Endothelial cell of umbilical vein (primary cell): ENCODE measurements around the gene KCNE3.

Experiments used
- EZH2 ChIP-seq: IDR thresholded peaks from 2 replicates; pipeline ENCODE4 v1.6.1; 2012; ENCODE audit warnings: borderline replicate concordance, low read depth, mild to moderate bottlenecking, moderate library complexity, low read length, inconsistent platforms; ENCODE audit not compliant: severe bottlenecking
- FOS ChIP-seq: IDR thresholded peaks from 2 replicates; pipeline ENCODE4 v1.6.1; 2011; ENCODE audit warnings: mild to moderate bottlenecking, low read length, moderate library complexity, borderline replicate concordance; ENCODE audit not compliant: insufficient read depth
- JUN ChIP-seq: IDR thresholded peaks from 2 replicates; pipeline ENCODE4 v1.6.1; 2011; ENCODE audit warnings: borderline replicate concordance, low read depth; ENCODE audit not compliant: insufficient read length, insufficient read depth
- MAX ChIP-seq: IDR thresholded peaks from 2 replicates; pipeline ENCODE4 v1.6.1; 2011; ENCODE audit not compliant: insufficient read depth, insufficient read length
- POLR2A ChIP-seq: IDR thresholded peaks from 2 replicates; pipeline ENCODE4 v1.6.1; 2012; ENCODE audit warnings: low read depth, mild to moderate bottlenecking, control low read depth, low read length
- POLR2AphosphoS5 ChIP-seq: IDR thresholded peaks from 2 replicates; pipeline ENCODE4 v1.6.1; 2012; ENCODE audit warnings: low read depth, mild to moderate bottlenecking, control low read depth, low read length, moderate library complexity; ENCODE audit not compliant: insufficient read depth
- TF ChIP-seq, protein P1 (sequence below), 2 donors: IDR thresholded peaks; 1 replicate in 1 of 2; 2 replicates in 1 of 2; pipeline ENCODE4 v1.5.1; 2011; ENCODE audit warnings: low read length in 2 of 2, mild to moderate bottlenecking in 2 of 2, moderate library complexity in 2 of 2, control low read depth in 1 of 2, inconsistent platforms in 1 of 2, low read depth in 1 of 2; ENCODE audit not compliant: insufficient read depth in 1 of 2; ENCODE audit errors: extremely low read depth in 1 of 2

DNA sequence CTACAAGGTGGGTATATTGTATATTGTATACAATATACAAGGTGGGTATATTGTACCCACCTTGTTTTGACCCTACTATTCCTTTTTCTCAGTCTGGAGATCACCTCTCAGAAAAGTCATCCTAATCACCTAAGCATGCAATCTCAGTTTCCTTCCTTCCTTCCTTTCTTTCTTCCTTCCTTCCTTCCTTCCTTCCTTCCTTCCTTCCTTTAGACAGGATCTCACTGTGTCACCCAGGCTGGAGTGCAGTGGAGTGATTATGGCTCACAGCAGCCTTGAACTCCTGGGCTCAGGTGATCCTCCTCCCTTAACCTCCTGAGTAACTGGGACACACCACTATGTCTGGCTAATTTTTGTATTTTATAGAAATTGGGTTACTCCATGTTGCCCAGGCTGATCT is 1.2 kb upstream of the KCNE3 start:
- TF ChIP-seq, protein P1, sequence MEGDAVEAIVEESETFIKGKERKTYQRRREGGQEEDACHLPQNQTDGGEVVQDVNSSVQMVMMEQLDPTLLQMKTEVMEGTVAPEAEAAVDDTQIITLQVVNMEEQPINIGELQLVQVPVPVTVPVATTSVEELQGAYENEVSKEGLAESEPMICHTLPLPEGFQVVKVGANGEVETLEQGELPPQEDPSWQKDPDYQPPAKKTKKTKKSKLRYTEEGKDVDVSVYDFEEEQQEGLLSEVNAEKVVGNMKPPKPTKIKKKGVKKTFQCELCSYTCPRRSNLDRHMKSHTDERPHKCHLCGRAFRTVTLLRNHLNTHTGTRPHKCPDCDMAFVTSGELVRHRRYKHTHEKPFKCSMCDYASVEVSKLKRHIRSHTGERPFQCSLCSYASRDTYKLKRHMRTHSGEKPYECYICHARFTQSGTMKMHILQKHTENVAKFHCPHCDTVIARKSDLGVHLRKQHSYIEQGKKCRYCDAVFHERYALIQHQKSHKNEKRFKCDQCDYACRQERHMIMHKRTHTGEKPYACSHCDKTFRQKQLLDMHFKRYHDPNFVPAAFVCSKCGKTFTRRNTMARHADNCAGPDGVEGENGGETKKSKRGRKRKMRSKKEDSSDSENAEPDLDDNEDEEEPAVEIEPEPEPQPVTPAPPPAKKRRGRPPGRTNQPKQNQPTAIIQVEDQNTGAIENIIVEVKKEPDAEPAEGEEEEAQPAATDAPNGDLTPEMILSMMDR (IDR thresholded peaks at IDR 0.05; ENCODE audit: extremely low read depth in 1 of 2, insufficient read depth in 1 of 2, low read depth in 1 of 2, low read length in 2 of 2) = no peak
- TF ChIP-seq JUN (no peak), MAX (no peak), FOS (no peak), POLR2AphosphoS5 (no peak), POLR2A (no peak), EZH2 (no peak)
